Measurements from ENCODE around the gene WWOX.

Gene WWOX

DNA sequence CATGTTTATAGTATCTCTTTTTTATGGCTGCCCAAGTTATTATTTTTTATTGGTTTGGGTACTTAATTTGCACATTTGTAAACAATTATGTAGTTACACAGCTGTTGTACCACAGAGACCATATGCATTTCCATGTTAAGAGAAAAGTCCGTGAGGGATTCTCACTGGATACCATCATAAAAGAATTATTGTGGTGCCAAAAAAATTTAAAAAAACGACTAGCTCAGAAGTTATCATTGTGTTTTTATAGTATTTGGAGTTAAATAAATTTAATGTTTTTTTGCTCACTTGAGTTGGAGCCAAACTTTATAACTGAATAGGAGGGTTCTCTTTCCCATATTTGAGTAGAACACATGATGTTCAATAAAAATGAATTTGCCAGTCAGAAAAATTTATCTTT, 618.7 kb downstream of the WWOX start:
- no peak for DNase-seq

DNA sequence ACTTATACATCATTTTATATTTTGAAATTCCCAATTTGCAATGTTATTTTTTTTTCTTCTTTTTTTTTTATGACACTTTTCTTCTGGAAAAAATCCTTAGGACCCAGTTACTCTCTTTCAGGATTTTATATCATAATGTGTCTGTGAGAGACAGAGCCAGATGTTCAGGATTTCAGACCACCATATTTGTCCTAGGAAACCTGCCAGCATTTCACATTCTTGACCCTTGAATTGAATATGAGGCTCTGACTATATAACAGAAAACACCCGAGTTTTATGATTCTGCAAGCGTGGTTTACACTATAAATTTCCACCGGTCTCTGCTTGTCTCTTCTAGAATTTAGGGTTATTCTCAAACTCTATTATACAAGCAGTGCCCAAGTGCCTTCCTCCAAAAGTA, 621.0 kb downstream of the WWOX start:
- DNase-seq = no peak

DNA sequence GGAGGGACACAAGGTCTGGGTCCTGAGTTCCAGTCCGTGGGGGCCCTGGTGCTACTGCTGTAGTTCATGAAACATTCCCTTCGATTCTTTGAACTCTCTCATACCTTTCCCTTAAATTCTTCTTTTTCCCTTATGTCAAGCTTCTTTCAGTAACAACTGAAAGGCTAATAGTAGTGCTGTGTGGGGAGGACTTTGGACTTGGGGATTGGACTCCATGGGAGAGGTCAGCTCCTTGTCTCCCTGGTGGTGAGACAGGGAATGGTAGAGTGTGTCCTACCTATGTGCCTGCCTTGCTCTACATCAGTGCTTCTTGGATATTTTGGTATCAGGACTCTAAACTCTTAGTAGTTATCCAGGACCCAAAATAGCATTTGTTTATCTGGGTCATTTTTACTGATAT, 628.1 kb downstream of the WWOX start:
- DNase-seq = no peak

GRCh38 chr16:78729687-78730086, 630.2 kb downstream of the WWOX start:
- no peak for DNase-seq

GRCh38 chr16:78731785-78732184, 632.3 kb downstream of the WWOX start:
- no peak for DNase-seq

GRCh38 chr16:78732696-78733095, 633.2 kb downstream of the WWOX start:
- no peak for DNase-seq

GRCh38 chr16:78735337-78735736, 635.9 kb downstream of the WWOX start:
- DNase-seq = no peak

DNA sequence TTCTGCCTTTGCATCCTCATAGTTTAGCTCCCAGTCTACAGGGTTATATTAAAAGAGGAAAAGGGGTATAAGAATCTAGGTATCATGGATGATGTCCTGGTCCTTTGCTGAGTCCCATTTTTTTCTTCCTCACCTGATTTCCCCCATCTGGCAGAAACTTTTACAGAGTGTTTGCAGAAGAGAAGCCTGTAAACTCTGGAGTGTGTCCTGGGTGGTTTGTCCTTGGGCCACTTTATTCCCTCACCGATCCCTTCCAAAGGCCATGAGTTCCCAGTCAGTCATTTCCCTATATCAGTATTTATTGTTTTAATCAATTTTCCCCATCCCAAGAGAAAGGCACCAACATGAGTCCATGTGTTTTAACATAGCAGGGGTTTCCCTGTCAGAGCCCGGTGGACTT, 638.2 kb downstream of the WWOX start:
- DNase-seq = no peak

- DNase-seq = no peak
These were observed 639.1 kb downstream of the WWOX start for GRCh38 chr16:78738557-78738956.

DNA sequence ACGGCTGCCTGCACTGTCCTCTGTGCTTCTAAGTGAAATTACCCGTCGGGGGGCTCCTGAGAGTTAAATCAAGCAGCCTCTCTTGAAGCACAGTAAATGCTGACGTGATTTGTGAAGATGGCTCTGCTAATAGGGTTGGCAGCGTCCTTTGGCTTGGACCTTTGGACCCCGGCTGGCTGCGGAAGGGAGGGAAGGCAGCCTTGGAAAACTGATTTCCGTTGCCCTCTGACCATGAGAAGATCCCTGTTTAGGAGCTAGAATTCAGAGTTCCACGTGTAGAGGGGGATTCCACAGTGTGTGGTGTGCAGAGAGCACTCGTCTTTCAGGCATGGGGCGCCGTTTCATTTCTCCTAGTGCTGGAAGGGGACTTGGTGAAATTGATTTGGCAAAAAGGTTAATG, 640.8 kb downstream of the WWOX start:
- DNase-seq = no peak

DNA sequence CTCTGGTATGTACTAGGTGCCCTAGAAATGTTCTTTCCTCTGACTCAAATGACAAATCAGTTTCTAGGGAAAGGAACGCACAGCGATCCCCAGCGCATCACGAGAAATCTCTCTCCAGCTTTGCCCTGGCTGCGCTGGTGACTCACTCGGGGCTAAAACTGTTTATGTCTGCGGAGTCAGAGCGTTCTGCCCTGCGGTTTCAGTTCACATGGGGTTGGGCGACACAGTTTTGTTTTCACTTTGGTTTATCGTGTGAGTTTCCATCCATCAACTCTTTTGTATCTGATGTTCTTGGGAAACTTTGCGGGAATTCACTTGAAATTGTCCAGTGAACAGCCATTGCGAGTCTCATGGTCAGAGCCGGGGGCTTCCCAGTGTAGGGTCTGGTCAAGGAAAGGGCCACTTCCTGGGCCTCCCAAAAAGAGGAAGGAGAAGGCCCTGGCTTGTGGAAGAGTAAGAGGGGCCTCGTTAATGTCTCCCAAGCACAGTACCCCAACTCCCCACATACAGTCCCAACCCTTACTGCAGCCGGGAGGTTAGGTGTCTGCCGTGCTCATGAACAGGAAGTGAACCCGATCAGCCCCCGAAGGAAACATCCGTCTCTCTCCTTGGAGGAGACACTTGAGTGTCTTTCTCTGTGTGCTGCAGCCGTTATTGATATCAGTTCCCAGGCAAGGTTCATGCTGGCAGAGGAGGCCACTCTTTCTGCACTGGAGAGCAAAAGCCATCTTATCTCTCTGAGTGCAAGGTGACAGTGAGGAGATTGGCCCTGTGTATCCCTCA, 643.2 kb downstream of the WWOX start:
- DNase-seq = no peak

- no peak for DNase-seq
These were observed 644.1 kb downstream of the WWOX start for GRCh38 chr16:78743556-78743955.

GRCh38 chr16:78744099-78744498, 644.6 kb downstream of the WWOX start:
- no peak for DNase-seq

DNA sequence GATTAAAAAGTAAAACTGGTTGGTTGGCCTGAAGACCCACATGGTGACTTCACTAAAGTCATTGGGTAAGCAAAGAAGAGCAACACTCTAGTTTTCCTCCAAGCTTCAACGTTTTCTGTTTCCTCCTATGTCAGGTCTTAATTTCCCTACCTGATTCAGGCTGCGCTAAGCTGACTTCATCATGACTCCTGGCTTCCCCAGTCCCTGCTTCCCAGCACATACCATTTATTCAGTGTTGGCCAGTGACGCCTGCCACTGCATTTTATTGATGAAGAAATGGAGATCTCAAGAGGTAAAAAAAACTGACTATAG, 645.3 kb downstream of the WWOX start:
- DNase-seq = no peak

- DNase-seq = no peak
These were observed 645.9 kb downstream of the WWOX start for GRCh38 chr16:78745108-78746019.

DNA sequence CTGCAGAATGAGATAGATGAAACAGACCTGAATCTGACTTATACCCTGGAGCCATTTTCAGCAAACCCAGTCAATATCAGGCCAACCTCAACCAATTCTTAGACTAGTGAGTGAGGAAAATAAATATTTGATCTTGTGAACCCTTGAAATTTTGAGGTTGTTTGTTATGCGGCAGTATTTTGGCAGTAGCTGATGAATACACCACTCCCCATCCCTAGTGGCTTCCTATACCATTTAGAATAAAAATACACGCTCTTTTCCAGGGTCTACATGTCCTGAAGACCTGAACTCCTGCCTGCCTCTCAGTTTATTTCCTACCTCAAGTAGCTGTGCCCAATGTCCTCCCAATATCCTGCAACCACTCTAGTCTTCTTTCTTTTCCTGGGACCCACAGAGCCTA, 647.3 kb downstream of the WWOX start:
- DNase-seq = no peak

GRCh38 chr16:78748220-78748929, 648.9 kb downstream of the WWOX start:
- peak; percentile 76 for DNase-seq

GRCh38 chr16:78749745-78750268, 650.4 kb downstream of the WWOX start:
- DNase-seq = no peak

DNA sequence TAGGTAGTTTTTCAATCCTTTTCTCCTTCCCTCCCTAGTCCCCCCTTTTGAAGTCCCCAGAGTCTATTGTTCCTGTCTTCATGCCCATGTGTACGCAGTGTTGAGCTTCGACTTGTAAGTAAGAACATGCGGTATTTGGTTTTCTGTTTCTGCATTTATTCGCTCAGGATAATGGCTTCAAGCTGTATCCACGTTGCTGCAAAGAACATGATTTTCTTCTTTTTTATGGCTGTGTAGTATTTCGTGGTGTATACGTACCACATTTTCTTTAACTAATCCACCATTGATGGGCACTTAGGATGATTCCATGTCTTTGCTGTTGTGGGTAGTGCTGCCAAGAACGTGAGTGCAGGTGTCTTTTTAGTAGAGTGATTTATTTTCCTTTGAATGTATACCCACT, 651.2 kb downstream of the WWOX start:
- DNase-seq = no peak

- DNase-seq = no peak
These were observed 652.1 kb downstream of the WWOX start for GRCh38 chr16:78751601-78752000.

DNA sequence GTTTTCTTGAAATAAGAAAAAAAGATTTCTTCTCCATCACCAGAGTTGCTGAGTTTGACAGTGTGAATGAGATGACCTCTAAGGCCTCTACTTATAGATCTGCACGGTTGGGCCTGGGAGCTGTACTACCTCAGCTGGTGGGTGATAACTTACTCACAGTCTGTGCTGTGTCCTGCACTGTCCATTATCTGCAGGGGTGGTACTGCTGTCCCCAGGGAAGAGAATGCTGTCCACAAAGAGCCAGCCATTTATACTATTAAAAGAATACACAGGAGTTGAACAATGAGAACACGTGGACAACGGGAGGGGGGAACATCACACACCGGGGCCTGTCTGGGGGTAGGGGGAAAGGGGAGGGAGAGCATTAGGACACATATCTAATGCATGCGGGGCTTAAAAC, 655.3 kb downstream of the WWOX start:
- no peak for DNase-seq

DNA sequence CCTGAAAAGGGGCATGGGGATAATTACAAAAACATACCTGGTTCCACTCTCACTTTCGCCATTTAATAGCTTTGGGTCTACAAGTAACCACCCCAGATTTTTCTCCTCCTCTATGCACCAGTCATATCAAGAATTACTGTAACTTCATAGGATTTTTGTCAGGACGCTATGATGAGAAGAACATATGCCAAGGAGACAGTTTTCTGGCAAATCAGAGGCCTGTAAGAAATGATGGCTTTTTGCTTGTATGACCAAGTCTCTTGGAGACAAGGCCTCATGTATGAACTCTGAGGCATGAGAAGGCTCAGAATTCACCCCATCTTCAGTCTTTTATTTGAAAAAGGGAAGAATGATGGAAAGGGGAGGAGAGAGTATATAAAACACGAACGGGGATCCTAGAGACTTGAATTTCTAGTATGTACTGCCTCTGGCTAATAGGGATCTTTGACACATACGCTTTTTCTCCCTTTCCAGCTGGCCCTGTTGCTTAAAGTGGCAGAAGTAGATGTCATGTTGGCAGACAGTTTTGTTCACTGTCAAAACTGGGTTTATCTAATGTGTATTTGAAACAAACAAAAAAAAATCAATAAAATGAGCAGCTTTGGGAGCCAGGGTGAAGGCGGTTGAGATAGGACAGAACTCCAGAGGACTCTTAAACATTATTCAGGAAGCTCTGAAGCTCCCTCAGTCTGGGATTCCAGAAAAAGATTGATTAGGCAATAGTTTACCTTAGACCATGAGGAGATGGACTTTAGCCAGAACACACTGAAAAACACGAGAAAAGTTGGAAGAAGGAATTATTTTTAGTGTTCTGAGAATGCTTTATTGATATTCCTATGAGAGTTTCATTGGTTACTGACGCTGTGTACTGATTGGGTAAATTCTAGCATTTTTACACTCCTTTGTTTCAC, 656.6 kb downstream of the WWOX start:
- no peak for DNase-seq

Measured in NCI-H1436 (cell line).